ENCODE data around the gene RPS6KA2.
"Not testable (repeated sequence)": the region's sequence is repeated elsewhere in the genome, so short reads cannot be mapped to it uniquely, and the experiment has no call there.

Gene RPS6KA2

DNA sequence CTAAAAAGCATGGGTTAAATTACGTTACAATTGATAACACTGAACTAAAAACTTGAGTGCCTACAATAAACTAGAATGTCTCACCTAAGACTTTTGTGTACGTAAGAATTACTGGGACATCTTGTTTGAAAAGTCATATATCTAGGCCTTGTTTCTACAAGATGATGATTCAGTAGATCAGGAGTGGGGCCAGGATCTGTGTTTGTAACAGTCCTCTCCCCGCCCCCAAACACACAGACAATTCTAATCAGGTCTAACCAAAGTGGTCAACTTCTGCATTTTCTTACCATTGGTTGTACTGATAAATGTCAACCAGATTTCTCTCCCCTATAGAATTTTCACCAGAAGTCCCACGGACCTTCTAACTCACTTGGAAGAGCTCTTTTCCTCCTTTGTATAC is 97.5 kb downstream of the RPS6KA2 start:
- DNase-seq (ENCODE audit: low read depth) = no peak

DNA sequence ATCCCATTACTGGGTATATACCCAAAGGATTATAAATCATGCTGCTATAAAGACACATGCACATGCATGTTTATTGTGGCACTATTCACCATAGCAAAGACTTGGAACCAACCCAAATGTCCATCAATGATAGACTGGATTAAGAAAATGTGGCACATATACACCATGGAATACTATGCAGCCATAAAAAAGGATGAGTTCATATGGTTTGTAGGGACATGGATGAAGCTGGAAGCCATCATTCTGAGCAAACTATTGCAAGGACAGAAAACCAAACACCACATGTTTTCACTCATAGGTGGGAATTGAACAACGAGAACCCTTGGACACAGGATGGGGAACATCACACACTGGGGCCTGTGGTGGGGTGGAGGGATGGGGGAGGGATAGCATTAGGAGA is 98.0 kb downstream of the RPS6KA2 start:
- DNase-seq (ENCODE audit: low read depth) = not testable (repeated sequence)

DNA sequence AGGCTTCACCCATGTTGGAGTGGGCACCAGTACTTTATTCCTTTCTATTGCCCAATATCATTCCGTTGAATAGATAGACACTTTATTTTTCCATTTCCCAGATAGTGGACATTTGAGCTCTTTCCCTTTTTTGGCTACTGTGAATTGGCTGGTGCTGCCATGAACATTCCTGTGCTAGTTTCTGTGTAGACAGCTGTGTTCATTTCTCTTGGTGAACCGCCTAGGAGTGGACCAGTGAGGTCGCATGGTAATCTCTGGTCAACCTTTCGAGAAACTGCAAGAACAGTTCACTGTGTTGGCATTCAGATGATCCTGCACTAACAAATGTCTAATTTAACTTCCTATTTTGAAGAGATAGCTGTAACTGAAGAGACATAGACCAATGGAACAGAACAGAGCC is 99.2 kb downstream of the RPS6KA2 start:
- no peak for DNase-seq (ENCODE audit: low read depth)

DNA sequence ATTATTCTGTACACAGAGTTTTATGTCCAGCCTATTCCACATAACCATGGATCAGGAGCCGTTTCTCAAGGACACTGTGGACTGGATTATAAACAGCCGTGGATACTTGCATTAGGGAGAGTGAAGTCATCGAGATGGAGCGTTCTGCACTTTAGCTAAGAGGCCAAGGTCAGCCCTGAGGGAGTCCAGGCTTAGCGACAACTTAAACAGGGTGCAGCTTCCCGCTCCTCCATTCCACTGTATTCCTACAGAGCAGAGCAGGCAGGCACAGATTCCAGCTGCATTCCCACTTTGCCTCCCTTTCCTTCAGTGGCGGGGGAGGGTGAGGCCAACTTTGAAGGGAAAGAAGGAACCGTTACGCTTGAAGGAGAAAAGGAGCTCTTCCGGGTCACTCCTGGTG is 100.1 kb downstream of the RPS6KA2 start:
- no peak for DNase-seq (ENCODE audit: low read depth)

DNA sequence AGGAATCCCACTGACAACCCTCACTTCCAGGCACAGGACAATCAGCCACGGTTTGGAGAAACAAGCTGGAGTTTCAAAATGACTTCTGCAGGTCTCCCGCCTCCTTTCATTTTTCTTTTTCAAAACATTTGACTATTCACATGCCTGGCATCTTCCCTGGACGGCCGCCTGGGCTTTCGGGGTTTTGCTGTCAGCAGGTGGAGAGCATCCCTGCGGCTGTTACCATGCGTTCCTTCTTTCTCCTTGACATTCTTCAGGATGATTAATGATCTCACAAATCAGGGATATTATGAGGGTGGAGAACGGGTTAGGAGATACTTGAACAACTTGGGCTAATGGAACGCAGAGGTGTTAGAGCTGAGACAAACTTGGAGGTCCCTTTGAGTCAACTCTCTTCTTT is 101.5 kb downstream of the RPS6KA2 start:
- no peak for DNase-seq (ENCODE audit: low read depth)

DNA sequence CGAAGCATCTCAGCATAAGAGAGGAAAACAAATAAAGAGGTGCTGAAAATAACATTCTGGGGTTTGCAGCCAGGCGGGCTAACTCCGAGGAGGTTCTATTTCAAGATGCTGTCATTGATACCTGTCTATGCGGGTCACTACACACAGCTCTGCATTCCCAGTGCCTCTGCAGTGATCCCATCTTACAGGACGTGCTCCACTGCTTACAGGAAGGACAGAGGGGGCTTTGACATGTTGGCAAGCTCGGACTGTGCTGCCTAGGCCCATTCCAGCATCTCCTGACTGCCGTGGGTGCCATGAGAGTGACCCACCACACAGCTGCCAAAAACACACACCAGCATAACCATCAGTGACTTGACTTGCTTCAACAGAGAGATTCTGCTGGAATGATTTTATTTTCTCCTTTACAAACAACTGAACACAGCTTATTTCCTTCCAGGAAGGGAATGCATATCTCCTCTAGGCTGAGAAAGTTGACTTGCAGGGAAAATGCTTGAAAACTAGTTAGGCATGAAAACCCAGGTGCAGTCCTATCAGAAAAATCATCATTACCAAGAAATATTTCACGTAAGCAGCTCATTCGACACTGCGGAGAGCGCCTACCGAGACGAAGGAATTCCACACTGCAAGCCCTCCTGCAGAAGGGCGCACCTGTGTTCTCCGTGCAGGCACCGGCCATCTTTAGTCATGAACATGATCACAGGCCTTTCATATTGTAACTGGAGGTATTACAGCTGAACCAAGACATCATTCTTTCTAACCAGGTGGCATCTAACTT is 103.1 kb downstream of the RPS6KA2 start:
- DNase-seq (ENCODE audit: low read depth) = no peak

DNA sequence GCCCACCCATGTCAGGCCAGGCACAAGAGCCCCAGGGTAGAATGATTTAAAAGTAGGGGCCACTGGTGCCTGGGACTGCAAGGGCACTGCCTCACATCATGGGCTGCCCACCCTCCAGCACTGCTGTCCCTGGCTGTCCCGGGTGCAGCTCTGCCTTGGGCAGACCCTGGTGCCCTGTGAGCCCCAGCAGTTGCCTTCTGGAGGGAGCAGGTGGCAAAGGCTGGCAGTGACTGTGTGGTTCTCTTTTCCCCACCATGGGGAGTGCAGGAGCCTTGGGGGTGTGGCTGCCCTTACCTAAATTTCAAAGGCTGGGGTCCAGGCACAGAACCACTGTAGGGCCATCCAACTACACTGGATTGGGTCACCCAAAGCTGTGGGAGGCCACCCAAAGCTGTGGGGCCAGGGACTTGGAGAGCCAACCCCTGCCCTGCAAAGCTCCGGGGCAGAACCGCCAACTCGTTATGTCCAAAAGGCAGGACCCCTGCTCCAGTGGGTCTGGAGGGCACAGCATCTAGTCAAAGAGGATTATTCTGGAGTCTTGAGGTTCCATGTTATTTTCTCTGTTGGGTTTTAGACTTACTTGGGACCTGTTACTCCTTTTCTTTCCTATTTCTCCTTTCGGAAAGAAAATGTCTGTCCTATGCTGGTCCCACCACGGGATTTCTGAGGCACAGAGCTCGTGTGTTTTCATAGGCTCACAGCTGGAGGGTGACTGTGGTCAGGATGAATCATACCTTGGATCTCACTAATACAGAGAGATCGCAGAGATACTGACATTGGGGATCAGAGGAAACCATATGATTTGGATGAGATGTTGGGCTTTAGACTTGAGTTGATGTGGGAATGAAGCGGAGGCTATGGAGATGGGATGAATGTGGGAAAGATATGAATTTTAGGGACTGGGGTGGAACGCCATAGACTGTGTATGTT is 105.9 kb downstream of the RPS6KA2 start:
- DNase-seq (ENCODE audit: low read depth) = no peak

DNA sequence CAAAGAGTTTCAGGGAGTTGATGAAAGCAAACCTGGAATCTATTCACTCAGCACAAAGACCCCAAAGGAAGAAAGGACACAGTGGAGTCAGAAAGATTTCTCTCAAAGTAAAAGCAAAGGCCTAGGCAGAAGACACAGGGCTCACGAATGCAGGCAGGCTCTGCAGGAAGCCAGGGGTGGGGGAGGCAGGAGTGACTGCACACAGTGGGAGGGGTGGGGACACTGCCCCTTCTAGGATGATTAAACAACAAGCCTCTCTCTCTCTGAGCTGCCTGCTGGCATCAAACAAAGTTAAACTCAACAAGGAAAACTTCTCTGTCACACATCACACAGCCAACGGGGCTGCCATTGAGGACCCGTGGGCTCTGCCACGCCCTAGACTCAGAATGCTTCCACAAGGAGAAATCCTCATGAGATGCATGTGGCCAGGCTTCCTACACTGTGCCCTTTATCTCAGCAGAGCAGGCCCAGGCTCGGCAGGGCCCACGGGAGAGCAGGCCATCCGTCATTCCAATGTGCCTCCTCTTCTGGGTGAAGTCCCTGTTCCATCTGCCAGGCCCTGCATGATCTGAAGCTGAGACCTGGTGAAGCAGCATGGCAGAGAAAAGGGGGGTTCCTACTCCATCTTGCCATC is 110.7 kb downstream of the RPS6KA2 start:
- DNase-seq (ENCODE audit: low read depth) = no peak

DNA sequence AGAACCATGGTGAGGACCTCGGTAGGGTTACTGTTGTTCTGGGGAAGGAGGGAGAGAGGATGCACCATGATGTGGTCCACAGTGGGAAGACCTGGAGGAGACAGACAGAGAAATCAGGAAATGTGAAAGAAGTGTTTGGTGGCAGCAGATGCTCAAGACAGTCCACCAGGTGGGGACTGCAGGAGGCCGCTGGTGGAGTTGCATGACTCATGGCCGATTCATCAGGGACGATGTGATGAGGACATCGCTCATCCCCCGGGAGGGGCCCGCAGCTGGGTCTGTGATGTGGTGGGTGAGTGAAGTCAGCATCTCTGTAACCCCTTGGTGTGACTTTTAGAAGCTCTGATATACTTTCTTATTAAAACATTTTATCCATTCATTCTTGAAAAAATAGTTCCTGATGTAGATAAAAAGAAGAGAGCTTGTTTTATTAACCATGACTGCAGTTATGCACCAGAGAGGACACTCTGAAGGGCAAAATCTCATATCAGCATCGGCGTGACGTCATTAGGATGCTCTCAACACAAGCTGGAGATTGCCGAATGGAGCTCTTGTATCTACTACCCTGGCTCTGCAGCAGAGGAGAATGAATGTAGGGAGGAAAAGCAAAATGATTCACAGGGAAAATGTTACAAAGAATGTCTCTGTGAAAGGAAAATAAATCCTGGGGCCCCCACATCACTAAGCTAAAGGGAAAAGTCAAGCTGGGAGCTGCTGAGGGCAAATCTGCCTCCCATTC is 111.8 kb downstream of the RPS6KA2 start:
- peak; percentile 72 for DNase-seq (ENCODE audit: low read depth)

DNA sequence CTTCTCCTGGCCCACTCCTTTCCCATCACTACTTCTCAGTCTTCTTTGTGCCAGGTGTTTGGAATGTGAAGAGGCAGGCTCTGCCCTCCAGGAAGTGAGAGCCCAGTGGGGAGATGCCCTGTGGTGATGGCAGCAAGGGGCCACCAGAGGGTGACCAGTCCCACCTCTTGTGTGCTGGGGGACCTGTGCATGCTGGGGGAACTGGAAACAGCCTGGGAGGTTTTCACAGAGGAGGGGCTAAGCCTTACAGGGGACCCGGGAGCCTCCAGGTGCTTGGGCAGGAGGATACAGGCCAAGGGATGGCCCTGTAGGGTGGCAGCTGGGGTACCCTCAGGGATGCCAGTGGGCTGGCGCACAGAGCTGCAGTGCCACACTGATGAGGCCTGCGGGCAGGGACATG is 112.9 kb downstream of the RPS6KA2 start:
- no peak for DNase-seq (ENCODE audit: low read depth)

DNA sequence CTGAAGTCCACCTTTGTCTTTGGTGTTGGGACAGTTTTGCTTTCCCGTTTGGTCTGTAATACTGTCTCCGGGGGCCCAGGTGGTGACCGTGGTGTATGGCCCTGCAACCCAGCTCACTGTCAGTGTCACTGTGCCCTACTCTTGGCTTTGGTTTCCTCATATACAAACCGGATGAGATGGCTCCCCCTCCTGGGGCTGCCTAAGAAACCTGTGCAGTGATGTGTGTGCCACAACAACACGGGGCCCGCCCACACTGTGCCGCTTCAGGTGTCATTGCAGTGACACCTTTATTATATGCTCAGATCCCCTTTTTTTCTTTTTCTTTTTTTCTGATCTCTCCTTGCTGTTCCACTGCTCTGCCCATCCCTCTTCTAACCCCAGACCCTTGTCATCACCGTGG is 114.5 kb downstream of the RPS6KA2 start:
- DNase-seq (ENCODE audit: low read depth) = no peak

DNA sequence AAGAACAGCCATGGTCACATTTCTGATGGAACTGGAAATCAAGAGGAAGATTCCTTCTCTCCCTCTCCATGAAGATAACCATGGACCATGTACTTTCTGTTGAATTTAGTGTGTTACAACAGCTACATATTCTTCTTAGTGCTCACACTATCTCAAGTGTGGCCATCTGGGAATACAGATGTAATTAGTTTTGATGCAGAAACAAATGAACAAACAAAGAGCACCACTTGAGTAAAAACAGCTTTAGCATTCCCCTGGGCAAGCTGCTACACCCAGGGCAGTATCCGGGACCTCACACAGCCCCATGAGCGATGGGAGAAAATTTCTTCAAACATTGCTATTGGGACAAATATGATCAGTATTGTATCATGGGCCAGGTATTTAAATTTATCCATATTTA is 115.7 kb downstream of the RPS6KA2 start:
- no peak for DNase-seq (ENCODE audit: low read depth)

DNA sequence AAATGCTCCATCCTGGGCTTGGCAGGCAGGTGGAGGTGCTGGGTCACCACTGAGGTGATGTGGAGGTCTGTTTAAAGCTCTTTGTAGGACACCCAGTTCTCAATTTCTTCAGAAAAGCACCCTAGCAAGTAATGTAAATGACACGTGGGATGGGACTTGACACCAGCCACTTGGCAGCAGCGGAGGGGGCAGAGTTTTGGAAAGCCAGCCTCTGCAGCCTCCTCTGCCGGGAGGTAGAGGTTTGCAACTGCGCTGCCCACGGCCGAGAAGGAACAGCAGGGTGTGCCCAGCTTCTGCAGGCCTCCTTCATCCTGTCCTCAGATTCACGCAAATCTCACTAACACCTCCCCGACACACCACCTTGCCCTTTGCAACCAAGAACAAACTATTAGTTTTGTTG is 117.9 kb downstream of the RPS6KA2 start:
- no peak for DNase-seq (ENCODE audit: low read depth)

DNA sequence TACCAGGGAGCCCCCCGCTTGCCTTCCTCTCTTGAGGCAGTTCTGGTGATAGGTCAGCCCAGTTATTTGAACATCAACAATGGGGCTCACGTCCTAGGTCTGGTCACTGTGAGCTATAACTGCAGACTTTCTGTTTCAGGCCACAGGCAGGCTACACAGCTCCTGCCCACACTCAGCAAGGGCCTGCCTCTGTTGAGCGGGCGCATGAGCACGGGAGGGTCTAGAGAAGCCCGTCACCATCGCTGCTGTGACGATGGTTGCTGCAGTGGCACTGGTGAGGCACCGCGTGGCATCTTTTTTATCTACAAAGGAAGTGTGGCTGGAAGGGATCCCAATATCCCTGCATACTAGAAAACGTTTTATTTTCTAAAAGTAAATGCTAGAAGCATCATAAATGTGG is 118.3 kb downstream of the RPS6KA2 start:
- no peak for DNase-seq (ENCODE audit: low read depth)

DNA sequence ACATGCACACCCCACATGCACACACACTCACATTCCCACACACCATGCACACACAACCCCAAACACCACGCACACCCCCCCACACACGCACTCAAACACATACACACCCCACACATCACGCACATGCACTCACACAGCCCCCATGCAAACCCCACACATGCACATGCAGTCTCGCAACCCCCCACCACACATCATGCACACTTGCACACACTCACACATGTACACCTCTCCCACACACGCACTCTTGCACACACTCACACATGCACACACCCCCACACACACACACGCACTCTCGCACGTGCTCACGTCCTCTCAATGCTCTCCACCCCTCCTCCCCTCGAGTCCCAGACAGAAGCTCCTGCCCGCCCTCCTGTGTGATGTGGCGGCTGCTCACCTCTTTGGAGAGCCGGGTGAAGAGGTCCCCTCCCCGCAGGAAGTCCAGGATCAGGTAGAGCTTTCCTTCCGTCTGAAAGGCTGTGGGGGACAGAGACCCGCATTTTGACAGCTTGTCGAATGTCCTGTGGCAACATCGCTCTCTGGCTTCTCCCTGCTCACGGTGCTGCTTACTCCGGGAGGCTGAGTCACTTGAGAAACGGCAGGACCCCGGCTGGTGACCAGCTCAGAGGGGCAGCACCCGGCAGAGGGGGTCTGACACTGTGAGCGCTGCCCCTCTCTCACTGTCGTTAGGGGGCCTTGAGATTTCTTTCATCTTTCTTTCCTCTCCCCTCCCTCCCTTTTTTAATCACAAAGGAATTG is 119.1 kb downstream of the RPS6KA2 start:
- no peak for DNase-seq (ENCODE audit: low read depth)

DNA sequence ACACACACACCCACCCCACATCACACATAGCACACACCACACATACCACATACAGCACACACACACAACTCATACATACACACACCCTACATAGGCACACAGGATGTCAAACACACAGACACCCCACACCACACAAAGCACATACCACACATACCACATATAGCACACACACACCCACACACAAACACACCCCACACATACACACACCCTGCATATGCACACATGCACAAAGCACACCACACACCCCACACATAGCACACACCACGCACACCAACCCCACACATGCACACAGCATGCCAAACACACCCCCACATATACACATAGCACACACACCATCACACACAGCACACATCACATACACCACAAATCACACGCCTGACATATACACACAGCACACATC is 119.7 kb downstream of the RPS6KA2 start:
- no peak for DNase-seq (ENCODE audit: low read depth)

DNA sequence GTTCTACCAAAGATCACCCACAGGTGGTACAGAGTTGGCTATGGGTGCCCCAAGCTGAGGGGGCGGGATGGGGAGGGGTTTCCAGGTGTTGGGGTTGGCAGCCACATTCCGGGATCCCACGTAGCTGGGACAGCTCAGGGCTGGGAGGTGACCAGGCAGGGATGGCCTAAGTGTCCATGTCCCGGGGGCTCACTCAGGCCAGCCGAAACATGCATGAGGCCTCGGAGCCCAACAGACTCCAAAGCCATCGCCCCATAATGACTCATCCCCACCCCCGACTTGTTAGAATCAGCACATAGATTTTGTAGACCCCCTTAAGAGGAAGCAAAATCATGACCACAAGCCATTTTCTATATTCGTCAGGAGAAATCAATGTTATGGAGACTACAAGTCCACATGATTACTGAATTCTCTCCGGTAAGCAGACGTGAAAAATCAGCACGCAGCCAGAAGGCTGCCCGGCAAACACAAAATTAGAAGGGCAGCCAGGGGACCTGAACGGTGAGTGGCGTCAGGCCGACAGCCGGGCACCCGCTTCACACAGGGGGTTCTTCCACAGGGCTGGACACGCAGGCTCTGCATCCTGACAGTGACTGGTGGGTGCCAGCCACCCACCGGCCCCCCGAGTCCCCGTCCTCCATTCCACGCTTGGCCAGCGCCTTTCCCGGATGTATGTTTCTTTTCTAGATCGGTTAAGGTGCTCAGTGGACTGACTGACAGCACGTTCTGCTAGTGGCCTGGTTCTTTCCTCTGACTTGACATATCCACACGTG is 121.7 kb downstream of the RPS6KA2 start:
- no peak for DNase-seq (ENCODE audit: low read depth)

DNA sequence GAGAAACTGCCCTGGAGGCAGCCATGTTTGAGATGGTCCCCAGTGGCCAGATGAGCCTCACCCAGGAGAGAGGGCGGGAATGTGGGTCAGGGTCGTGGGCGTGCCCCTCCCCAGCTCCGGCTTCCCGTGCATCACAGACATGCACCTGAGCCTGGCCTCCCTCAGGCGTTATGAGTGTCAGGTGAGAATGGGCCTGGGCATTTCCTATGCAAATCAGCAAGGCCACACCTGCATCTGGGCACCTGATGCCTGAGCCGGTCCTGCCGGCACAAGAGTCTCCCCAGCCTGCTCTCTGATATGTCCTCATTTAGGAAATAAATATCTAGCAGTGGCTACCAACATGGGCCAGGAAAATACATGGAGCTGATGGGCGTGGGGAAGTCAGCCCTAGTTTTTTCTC is 123.0 kb downstream of the RPS6KA2 start:
- DNase-seq (ENCODE audit: low read depth) = no peak

DNA sequence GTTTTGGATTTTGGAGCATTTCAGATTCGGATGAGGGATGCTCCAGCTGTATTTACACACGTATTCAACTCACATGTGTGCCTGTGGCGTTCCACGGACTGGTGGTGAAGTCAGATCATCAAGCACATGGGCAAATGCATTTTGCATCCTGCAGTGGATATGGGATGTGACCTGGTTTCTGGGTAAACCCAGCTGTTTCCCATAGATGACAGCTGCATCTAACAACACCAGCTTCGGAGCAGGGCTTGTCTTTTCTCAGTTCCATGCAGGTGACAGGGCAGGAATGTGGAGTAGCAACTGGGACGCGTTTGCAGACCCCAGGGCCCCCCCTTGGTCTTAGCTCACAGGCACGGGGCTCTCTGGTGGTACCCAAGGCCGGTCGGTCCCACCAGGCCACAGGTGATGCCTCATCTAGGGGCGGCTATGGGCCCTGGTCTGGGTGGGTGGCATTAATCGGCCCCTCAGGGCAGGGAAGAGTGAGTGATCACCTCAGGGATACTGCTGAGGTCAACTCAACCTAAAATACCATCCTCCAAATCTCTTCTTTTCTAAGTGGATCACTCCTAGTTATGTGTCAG is 123.8 kb downstream of the RPS6KA2 start:
- DNase-seq (ENCODE audit: low read depth) = no peak

DNA sequence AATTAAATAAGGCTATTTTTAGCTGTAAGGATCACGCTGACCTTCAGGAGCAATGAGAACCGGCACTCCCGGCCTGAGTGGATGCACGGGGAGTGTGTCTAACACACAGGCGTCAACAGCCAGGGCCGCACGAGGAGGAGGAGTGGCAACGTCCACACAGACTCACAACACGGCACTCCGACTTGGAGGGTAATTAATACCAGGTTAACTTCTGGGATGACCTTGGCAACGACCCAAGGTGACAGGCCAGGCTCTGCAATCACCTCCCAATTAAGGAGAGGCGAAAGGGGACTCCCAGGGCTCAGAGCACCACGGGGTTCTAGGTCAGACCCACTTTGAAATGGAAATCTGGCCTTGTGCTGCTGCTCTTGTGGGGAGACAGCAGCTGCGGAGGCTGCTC is 124.6 kb downstream of the RPS6KA2 start:
- DNase-seq (ENCODE audit: low read depth) = no peak
